Lower leg skin (tissue), 4 donors: ENCODE results near the gene MTHFSD. TPM values are rescaled to one million over a fixed set of nuclear protein-coding genes. Genes with fewer than 3 reads are reported as not detected.
A peak's percentile ranks its signal among the peaks of the same experiment; 100 is the strongest.

ENCODE experiments used
- DNase-seq, 2 donors: peaks; one replicate each; pipeline ENCODE4 v3.0.0-alpha.2; 2019; ENCODE audit warnings: low spot score in 2 of 2
- H3K4me3 ChIP-seq: fragments of 200-600 bp; sonication (generic); 2 replicates; pipeline ENCODE4 v1.5.1; 2017; ENCODE audit warnings: mild to moderate bottlenecking, low read depth; ENCODE audit not compliant: poor library complexity, severe bottlenecking
- POLR2A ChIP-seq, 2 donors: fragments of 450-650 bp; IDR thresholded peaks; one replicate each; pipeline ENCODE4 v1.6.1; 2016 to 2017; ENCODE audit warnings: antibody characterized with exemption in 2 of 2, mild to moderate bottlenecking in 1 of 2, moderate library complexity in 1 of 2
- WGBS, 2 donors: methylation state at CpG; one replicate each; pipeline ENCODE4 v1.1.5; 2018; 5-methylcytosine and 5-hydroxymethylcytosine counted together
- intact Hi-C: fragments of 100-400 bp; cut with DNase I; formaldehyde crosslinking; loops from one replicate; pipeline ENCODE4 v1.15.0; 2023; ENCODE audit warnings: low total_unique reads
- total RNA-seq, 4 donors: library from RNA; depleted of rRNA; stranded (reverse); fragments of >200 nt; gene quantifications; one replicate each; pipeline ENCODE4 v1.1.0, GENCODE V29; 2016
- TF ChIP-seq, protein P1 (sequence below), 3 donors: fragments of 450-650 bp; IDR thresholded peaks; one replicate each; pipeline ENCODE4 v1.5.1; 2016; ENCODE audit warnings: antibody characterized with exemption in 3 of 3, mild to moderate bottlenecking in 3 of 3, moderate library complexity in 2 of 3

MTHFSD gene
- total RNA-seq, 4 donors from 2014 or later = 14.5 to 34.8 (median 25.5) TPM

DNA sequence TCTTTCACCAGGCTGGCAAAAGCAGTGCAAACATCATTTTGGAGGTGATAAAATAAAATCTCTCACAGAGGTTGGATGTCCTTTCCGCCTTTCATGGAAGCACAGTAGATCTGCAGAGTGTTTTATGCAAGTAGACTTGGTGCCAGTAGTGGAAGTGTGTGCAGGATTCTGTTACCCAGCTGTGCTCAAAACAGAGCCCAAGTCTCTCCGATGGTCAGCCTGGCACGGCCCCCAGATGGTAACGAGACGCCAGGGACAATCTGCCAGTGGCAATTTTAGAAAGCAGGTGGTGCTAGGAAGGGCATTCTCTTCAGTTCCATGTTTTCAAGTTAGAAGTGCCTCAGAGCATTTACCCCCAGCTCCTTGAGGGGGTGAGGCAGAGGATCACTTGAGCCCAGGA, 1.5 kb upstream of the MTHFSD start:
- 50 to 62% methylated on average over 5 of the region's 5 CpGs for WGBS, 2 donors
- no peak for DNase-seq
- intact Hi-C loops = no loop called here
- H3K4me3 ChIP-seq = no peak overlapping the region
- TF ChIP-seq, protein P1, sequence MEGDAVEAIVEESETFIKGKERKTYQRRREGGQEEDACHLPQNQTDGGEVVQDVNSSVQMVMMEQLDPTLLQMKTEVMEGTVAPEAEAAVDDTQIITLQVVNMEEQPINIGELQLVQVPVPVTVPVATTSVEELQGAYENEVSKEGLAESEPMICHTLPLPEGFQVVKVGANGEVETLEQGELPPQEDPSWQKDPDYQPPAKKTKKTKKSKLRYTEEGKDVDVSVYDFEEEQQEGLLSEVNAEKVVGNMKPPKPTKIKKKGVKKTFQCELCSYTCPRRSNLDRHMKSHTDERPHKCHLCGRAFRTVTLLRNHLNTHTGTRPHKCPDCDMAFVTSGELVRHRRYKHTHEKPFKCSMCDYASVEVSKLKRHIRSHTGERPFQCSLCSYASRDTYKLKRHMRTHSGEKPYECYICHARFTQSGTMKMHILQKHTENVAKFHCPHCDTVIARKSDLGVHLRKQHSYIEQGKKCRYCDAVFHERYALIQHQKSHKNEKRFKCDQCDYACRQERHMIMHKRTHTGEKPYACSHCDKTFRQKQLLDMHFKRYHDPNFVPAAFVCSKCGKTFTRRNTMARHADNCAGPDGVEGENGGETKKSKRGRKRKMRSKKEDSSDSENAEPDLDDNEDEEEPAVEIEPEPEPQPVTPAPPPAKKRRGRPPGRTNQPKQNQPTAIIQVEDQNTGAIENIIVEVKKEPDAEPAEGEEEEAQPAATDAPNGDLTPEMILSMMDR (IDR thresholded peaks at IDR 0.05) = no peak
- no peak for TF ChIP-seq POLR2A (IDR thresholded peaks at IDR 0.05)

DNA sequence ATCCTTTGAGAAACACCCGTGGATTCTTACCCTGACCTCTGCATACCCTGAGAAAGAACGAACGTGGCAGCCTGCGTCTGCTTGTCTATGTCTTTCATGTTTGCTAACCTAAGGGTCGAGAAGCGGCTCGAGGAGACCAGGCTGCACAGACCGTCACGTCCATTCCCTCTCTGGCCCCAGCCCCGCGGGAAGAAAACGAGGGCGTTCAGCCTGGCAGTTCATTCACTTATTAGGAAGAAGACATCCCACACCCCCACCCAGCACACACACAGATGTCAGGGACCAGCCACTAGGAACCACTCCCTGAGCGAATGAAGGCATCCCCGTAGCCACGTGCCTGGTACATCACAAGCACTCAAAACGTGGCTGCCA, 655 bp upstream of the MTHFSD start:
- 25 to 41% methylated on average over 17 of the region's 17 CpGs for WGBS, 2 donors
- no peak overlapping the region for H3K4me3 ChIP-seq
- TF ChIP-seq, protein P1 (IDR thresholded peaks at IDR 0.05) = no peak
- no peak for TF ChIP-seq POLR2A (IDR thresholded peaks at IDR 0.05)
- no peak for DNase-seq
- intact Hi-C loops = no loop called here

DNA sequence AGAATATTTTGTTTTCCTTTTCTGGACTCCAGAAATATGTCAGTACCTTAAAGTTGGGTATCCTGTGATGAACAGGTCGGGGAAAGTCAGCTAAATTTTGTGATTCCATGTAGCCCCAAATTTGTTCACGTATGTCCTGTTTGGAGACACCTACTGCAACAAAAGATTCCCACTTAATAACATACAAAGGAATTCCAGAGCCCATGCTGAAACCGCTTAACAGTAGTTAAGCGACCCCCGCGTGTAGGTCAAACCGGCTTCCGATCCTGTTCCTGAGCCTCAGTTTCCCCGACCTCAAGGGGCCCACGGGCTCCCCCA, 477 bp downstream of the MTHFSD start:
- WGBS, 2 donors = 4 to 5% methylated on average over 10 of the region's 10 CpGs
- intact Hi-C loops = no loop called here
- TF ChIP-seq, protein P1 (IDR thresholded peaks at IDR 0.05) = no peak
- TF ChIP-seq POLR2A (IDR thresholded peaks at IDR 0.05) = no peak
- no peak for DNase-seq
- H3K4me3 ChIP-seq = peak overlapping the region; percentile 84

DNA sequence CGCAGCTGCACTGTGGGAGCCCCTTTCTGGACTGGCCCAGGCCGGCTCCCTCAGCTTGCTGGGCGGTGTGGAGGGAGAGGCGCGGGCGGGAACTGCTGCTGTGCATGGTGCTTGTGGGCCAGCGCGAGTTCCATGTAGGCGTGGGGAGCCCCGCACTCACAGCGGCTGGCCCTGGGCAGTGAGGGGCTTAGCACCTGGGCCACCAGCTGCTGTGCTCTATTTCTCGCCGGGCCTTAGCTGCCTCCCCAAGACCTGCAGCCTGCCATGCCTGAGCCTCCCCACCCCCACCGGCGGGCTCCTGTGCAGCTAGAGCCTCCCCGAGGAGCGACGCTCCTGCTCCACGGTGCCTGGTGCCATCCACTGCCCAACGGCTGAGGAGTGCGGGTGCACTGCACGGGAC, 1.7 kb downstream of the MTHFSD start:
- TF ChIP-seq, protein P1 (IDR thresholded peaks at IDR 0.05) = no peak
- no peak for TF ChIP-seq POLR2A (IDR thresholded peaks at IDR 0.05)
- intact Hi-C loops = no loop called here
- no peak overlapping the region for H3K4me3 ChIP-seq
- 95 to 99% methylated on average over 13 to 16 of the region's 22 CpGs for WGBS, 2 donors
- DNase-seq = no peak

DNA sequence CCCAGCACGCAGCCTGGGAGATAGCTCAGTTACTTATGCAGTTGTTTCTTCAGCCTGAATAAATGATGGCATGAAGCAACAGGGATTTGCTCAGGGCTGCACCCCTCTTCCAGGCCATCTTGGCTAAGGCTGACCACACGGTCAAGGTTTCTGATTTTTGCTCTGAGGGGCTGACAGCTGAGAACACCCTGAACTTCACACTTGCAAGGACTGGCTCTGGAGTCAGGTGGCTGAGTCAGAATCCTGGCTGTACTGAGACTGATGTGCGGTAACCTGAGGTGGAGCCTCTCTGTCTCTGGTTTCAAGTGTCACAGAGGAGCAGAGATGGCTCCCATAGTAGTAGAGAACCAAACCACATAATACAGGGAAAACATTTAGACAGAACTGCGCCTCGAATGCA, 4.8 kb downstream of the MTHFSD start:
- 89 to 93% methylated on average over 5 of the region's 5 CpGs for WGBS, 2 donors
- TF ChIP-seq, protein P1 (IDR thresholded peaks at IDR 0.05) = no peak
- no peak for TF ChIP-seq POLR2A (IDR thresholded peaks at IDR 0.05)
- intact Hi-C loops = no loop called here
- DNase-seq = no peak
- no peak overlapping the region for H3K4me3 ChIP-seq

DNA sequence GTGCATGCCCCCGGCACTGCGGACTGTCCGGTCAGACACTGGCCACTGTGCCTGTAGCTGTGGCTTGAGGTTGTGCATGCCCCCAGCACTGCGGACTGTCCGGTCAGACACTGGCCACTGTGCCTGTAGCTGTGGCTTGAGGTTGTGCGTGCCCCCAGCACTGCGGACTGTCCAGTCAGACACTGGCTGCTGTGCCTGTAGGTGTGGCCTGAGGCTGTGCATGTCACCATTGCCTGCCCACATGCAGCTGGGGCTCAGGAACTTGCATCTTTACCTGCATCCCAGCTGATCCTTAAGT, 5.2 kb downstream of the MTHFSD start:
- WGBS, 2 donors = 89 to 100% methylated on average over 2 to 4 of the region's 7 CpGs
- no peak overlapping the region for H3K4me3 ChIP-seq
- intact Hi-C loops = no loop called here
- TF ChIP-seq POLR2A (IDR thresholded peaks at IDR 0.05) = no peak
- TF ChIP-seq, protein P1 (IDR thresholded peaks at IDR 0.05) = no peak
- DNase-seq = no peak
